Cardiac septum (tissue), 1 donor: Measurements from ENCODE around the gene HOXB7. TPM values are rescaled to one million over a fixed set of nuclear protein-coding genes. Genes with fewer than 3 reads are reported as not detected.

Source experiments
- DNase-seq: peaks from one replicate; pipeline ENCODE4 v3.0.0-alpha.2; 2020; ENCODE audit warnings: low spot score
- intact Hi-C: fragments of 100-400 bp; cut with DNase I; formaldehyde crosslinking; loops from one replicate; pipeline ENCODE4 v1.14.0; 2022
- total RNA-seq: library from RNA; stranded (reverse); fragmentation: NEBNext Ultra II Directional; extraction: Animal tissue kit (Norgen Biotek cat#: 25700); gene quantifications from one replicate; pipeline ENCODE4 v1.2.1, GENCODE V29; 2021
- donor health status: DM: no; HTN: no; CAD: no.

Gene HOXB7
- total RNA-seq, 1 donor from 2014 or later = 0.22 TPM

- intact Hi-C loops = no loop called here
Measured at GRCh38 chr17:48576479-48577309, 34.1 kb downstream of the HOXB7 start.

GRCh38 chr17:48575673-48576478, 34.9 kb downstream of the HOXB7 start:
- intact Hi-C loops = no loop called here
- DNase-seq = no peak

More at GRCh38 chr17:48576479-48577309, 34.1 kb downstream of the HOXB7 start:
- DNase-seq = no peak

DNA sequence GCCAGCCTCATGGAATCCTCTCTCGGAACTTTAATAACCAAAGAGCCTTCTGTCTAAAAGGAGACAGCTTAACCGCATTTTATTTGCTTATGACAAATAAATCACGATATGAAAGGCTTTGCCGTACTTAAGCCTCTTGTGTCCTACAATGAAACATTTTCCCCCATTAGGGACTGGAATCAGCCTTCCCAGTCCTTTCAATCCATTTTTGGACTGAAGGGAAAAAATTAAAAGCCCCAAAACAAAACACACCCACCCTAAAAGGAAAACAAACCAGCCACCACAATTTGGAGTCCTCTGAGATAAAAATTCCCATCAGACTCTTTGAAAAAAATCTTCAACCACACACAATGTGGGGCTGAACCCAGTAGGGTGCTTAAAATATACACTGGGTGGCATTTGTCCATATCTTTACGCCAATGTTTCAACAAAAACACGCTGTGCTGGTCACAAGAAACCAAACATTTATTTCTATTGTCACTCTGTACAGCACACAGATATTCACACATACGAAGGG, 35.7 kb downstream of the HOXB7 start:
- intact Hi-C loops = no loop called here
- no peak for DNase-seq

GRCh38 chr17:48574505-48575065, 36.2 kb downstream of the HOXB7 start:
- intact Hi-C loops = no loop called here

DNA sequence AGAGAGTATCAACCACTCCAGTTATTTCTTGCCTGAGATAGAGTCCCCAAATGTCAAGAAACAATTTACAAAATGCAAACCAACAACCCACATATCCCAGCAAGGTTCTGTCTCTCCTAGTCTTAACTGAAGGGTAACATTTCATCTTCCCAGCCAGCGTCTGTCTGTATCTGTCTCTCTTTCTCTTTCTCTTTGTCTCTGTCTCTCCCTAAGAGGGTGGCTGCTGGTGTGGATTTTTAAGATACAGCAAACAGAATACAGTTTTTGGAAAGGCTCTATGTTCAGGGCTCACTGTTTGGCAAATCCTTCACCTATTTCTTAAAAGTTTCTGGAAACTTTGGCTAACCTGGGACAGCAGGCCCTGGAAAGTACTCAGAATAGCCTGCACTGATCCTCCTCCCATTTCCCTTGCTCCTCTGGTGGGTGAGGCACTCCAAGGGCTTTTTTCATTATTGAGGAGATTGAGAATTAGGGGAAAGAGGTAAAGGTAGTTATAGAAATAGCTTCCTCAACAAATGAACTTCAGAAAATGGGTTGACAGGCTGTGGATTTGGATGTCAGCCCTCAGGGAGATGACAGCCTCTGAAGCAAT, 38.9 kb downstream of the HOXB7 start:
- intact Hi-C loops = no loop called here
- no peak for DNase-seq

More at GRCh38 chr17:48574505-48575065, 36.2 kb downstream of the HOXB7 start:
- no peak for DNase-seq

- no peak for DNase-seq
- intact Hi-C loops = no loop called here
Measured at GRCh38 chr17:48571024-48571818, 39.6 kb downstream of the HOXB7 start.

GRCh38 chr17:48570325-48571023, 40.3 kb downstream of the HOXB7 start:
- intact Hi-C loops = no loop called here

DNA sequence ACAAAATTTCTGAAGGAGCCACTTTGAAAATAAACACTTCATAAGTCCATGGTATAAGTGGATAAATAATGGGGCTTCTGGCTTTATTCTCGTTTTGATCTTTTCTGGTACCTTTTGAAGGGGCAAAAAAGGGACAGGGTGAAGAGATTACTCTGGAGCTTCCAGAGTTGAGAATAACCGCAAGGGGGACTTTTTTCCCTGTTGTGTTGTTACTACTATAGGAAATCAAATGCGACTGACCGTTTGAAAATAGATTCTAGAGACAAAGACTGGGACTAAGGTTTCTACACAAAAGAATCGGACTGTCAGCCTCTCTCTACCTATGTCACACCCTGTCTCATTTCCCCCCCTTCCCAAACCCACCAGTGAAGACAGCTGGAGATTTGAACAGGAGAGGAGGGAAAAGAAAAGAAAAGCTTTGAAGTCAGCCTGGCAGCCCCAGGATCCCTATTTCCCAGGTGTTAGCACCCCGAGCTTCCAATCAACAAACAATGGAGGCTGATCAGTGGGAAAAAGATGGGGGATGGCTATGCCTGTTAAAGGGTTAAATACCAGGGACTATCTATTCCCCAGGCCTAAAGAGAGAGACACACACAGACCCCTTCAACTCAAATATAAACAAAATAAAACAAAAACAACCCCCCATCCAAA, 41.0 kb downstream of the HOXB7 start:
- intact Hi-C loops = no loop called here
- DNase-seq = no peak

More at GRCh38 chr17:48570325-48571023, 40.3 kb downstream of the HOXB7 start:
- no peak for DNase-seq

DNA sequence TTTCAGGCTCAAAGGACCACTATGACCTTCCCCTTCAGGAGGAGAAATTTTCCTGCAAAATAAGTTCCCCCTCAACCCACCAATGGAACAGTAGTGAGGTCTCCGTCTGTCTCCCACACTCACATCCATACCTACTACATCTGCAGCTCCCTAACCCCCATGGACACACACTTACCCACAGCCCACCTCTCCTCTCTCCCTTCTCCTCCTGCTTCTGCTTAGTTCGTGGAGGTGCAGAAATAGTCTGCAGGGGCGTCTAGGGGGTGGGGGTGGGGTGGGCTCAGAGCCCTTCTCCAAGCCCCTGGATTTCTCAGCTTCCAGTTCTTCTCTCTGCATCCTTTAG, 41.6 kb downstream of the HOXB7 start:
- DNase-seq = no peak
- intact Hi-C loops = no loop called here

GRCh38 chr17:48568499-48569239, 42.1 kb downstream of the HOXB7 start:
- intact Hi-C loops = no loop called here
- no peak for DNase-seq

- DNase-seq = no peak
- intact Hi-C loops = no loop called here
Measured at GRCh38 chr17:48567646-48568354, 43.0 kb downstream of the HOXB7 start.

GRCh38 chr17:48567209-48567608, 43.6 kb downstream of the HOXB7 start:
- no peak for DNase-seq
- intact Hi-C loops = no loop called here

DNA sequence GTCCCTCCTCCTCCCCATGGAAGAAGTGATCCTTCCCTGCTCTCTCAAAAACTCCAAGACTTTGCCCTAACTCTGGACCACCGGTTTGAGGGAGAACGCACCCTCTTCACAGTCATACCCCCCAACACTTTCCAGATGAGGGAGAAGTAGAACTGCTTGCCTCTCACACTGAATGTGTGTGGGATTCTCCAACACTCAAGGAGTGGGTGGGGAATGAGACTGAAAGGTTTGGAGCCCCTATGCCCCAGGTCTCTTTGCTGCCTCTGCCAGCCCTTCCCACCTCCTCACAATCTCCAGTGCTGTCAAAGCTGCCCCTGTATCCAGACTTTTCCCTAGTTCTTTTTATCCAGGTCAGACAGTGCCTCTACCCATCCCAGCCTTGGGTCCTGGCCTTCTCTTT, 44.1 kb downstream of the HOXB7 start:
- intact Hi-C loops = no loop called here
- DNase-seq = no peak

DNA sequence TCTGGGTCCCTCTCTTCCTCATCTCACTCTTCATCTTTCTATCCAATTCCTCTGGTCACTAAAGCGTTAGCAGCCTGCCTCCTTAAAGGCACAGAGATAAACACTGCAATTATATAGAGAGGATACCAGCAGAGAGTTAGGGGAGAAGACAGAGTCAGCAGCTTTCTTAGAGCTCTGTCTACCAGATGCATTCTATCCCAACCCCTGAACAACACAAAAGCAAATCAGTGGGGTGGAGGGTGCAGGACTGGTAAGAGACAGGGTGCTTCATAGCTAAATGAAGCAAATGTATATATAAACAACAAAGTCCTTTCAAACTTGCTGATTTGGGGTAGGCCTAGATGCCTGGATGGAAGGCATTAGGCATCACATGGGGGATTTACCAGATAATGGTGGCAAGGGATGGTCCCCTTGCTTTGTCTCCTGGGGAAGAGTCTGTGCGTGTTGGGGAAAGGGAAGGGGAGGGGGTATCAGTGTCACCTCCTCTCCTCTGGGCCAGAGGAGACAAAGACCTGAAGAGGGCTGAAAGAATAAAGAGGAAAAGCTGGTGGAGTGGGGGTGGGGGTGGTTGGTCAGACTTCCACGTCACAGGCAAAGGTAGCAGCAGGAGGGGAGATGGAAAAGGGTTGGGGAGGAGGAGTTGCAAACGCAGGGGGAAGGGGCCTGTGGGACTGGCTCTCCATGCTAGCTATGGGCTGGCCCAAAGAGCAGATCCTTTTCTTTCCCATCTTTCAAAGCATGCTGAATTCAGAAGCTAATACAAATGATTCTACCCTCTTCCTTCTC, 44.7 kb downstream of the HOXB7 start:
- intact Hi-C loops = no loop called here
- DNase-seq = no peak

GRCh38 chr17:48565022-48565554, 45.7 kb downstream of the HOXB7 start:
- intact Hi-C loops = no loop called here
- no peak for DNase-seq
